GM13976 (cell line): ENCODE results near the gene WIPI1.

ENCODE experiments used
- DNase-seq: peaks from one replicate; pipeline ENCODE4 v3.0.0; 2012; ENCODE audit warnings: low spot score
- CTCF ChIP-seq: IDR thresholded peaks from 2 replicates; pipeline ENCODE4 v1.5.1; 2012; ENCODE audit warnings: borderline replicate concordance, mild to moderate bottlenecking; ENCODE audit not compliant: insufficient read depth; ENCODE audit errors: extremely low read depth, missing control alignments, control extremely low read depth
- in situ Hi-C: fragments of 300-500 bp; cut with MboI; formaldehyde crosslinking; loops from one replicate; pipeline ENCODE4 v1.12.0; 2022; ENCODE audit warnings: low sequenced_read_pairs, mixed read lengths, inconsistent platforms; ENCODE audit not compliant: unreplicated experiment

Gene WIPI1

GRCh38 chr17:68433911-68434508 is 23.3 kb downstream of the WIPI1 start:
- DNase-seq = no peak
- in situ Hi-C loops = loop anchor here (10.0 kb wide), 1 partner anchor 169 kb away; no protein-coding TSS in a partner anchor
- TF ChIP-seq CTCF = no peak

- no peak for DNase-seq
- TF ChIP-seq CTCF = no peak
- in situ Hi-C loops = loop anchor here (10.0 kb wide), 1 partner anchor 168 kb away; no protein-coding TSS in a partner anchor
Measured at GRCh38 chr17:68433211-68433610, 24.1 kb downstream of the WIPI1 start.

GRCh38 chr17:68432086-68432864 is 25.0 kb downstream of the WIPI1 start:
- no peak for TF ChIP-seq CTCF
- in situ Hi-C loops = loop anchor here (10.0 kb wide), 1 partner anchor 167 kb away; no protein-coding TSS in a partner anchor
- no peak for DNase-seq

GRCh38 chr17:68431661-68432071 is 25.6 kb downstream of the WIPI1 start:
- peak; percentile 43 for DNase-seq
- TF ChIP-seq CTCF = peak; percentile 19
- in situ Hi-C loops = loop anchor here (10.0 kb wide), 1 partner anchor 167 kb away; no protein-coding TSS in a partner anchor

- in situ Hi-C loops = loop anchor here (10.0 kb wide), 1 partner anchor 166 kb away; no protein-coding TSS in a partner anchor
- no peak for TF ChIP-seq CTCF
- no peak for DNase-seq
Measured at GRCh38 chr17:68431045-68431608, 26.2 kb downstream of the WIPI1 start.

- DNase-seq = no peak
- TF ChIP-seq CTCF = no peak
- in situ Hi-C loops = loop anchor here (10.0 kb wide), 1 partner anchor 165 kb away; no protein-coding TSS in a partner anchor
Measured at GRCh38 chr17:68429881-68430280, 27.4 kb downstream of the WIPI1 start.
